Glutamatergic neuron (in vitro differentiated cells): ENCODE measurements around the gene APBA2. TPM values are rescaled to one million over a fixed set of nuclear protein-coding genes. Genes with fewer than 3 reads are reported as not detected.
A peak's percentile ranks its signal among the peaks of the same experiment; 100 is the strongest.

Source experiments
- DNase-seq: peaks from one replicate; pipeline ENCODE4 v3.0.0; 2022
- H3K27ac Mint-ChIP-seq: one replicate; pipeline ENCODE4 v1.8.0; 2020; ENCODE audit warnings: mild to moderate bottlenecking, mixed read lengths, inconsistent platforms; ENCODE audit not compliant: unreplicated experiment
- H3K27me3 Mint-ChIP-seq: one replicate; pipeline ENCODE4 v1.8.0; 2020; ENCODE audit warnings: mild to moderate bottlenecking, moderate library complexity, mixed read lengths, inconsistent platforms; ENCODE audit not compliant: unreplicated experiment
- H3K36me3 Mint-ChIP-seq: one replicate; pipeline ENCODE4 v1.8.0; 2020; ENCODE audit warnings: mild to moderate bottlenecking, mixed read lengths, inconsistent platforms; ENCODE audit not compliant: unreplicated experiment
- H3K4me1 Mint-ChIP-seq: one replicate; pipeline ENCODE4 v1.8.0; 2020; ENCODE audit warnings: mild to moderate bottlenecking, low read depth, mixed read lengths, inconsistent platforms; ENCODE audit not compliant: unreplicated experiment
- H3K4me3 Mint-ChIP-seq: one replicate; pipeline ENCODE4 v1.8.0; 2020; ENCODE audit warnings: mild to moderate bottlenecking, mixed read lengths, inconsistent platforms; ENCODE audit not compliant: unreplicated experiment
- H3K9me3 Mint-ChIP-seq: one replicate; pipeline ENCODE4 v1.8.0; 2020; ENCODE audit warnings: mild to moderate bottlenecking, moderate library complexity, mixed read lengths, inconsistent platforms; ENCODE audit not compliant: unreplicated experiment
- total RNA-seq: library from RNA; stranded (reverse); fragmentation: NEBNext Ultra II Directional; extraction: Animal tissue kit (Norgen Biotek cat#: 25700); gene quantifications from one replicate; pipeline ENCODE4 v1.2.1, GENCODE V29; 2021; ENCODE audit not compliant: unreplicated experiment
- TF ChIP-seq, protein P1 (sequence below): fragments of 200-600 bp; sonication (generic); IDR thresholded peaks from one replicate; pipeline ENCODE4 v1.5.0; 2021; ENCODE audit not compliant: partially characterized antibody, unreplicated experiment

Gene APBA2
- total RNA-seq, 1 donor from 2014 or later = 166 TPM

DNA sequence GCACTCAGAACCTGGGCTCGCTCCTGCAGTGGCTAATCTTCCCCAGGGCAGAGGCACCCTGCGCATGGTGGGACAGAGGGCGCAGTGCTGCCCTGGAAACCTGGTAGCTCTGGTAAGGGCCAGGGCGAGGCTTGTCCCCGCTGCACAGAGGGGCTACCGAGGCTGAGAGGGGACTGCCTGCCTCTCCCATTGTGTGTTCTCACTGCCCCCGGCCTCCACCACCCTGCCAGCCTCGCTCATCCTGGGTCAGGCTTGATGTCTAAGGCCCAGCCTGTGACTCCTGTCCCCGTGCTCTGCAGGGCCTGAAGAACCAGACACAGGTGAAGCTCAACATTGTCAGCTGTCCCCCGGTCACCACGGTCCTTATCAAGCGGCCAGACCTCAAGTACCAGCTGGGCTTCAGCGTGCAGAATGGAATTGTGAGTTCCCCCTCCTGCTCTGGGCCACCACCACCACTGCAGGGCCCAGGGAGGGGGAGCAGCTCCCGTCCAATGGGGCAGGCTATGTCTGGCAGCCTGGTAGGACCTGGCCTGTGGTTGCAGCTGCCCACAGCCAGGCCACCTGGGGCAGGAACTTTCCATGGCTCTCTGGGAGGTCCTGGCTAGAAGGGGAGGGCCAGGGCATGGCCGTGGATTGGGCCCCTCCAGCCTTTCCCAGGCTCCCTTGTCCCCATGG is 222.3 kb downstream of the APBA2 start:
- DNase-seq = no peak
- Mint-ChIP-seq H3K27me3 (peaks cover 15% of the 10 kb centered on the region), H3K9me3 (peaks cover 22% of the 10 kb centered on the region), H3K36me3 (no peaks in the 10 kb centered on the region), H3K4me3 (no peak overlapping the region), H3K4me1 (peaks cover 24% of the 10 kb centered on the region), H3K27ac (no peak overlapping the region)
- TF ChIP-seq, protein P1, sequence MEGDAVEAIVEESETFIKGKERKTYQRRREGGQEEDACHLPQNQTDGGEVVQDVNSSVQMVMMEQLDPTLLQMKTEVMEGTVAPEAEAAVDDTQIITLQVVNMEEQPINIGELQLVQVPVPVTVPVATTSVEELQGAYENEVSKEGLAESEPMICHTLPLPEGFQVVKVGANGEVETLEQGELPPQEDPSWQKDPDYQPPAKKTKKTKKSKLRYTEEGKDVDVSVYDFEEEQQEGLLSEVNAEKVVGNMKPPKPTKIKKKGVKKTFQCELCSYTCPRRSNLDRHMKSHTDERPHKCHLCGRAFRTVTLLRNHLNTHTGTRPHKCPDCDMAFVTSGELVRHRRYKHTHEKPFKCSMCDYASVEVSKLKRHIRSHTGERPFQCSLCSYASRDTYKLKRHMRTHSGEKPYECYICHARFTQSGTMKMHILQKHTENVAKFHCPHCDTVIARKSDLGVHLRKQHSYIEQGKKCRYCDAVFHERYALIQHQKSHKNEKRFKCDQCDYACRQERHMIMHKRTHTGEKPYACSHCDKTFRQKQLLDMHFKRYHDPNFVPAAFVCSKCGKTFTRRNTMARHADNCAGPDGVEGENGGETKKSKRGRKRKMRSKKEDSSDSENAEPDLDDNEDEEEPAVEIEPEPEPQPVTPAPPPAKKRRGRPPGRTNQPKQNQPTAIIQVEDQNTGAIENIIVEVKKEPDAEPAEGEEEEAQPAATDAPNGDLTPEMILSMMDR = no peak

GRCh38 chr15:29109762-29110161 is 224.0 kb downstream of the APBA2 start:
- Mint-ChIP-seq H3K27ac (no peak overlapping the region), H3K9me3 (peaks cover 25% of the 10 kb centered on the region), H3K36me3 (no peaks in the 10 kb centered on the region), H3K4me3 (no peak overlapping the region), H3K4me1 (peaks cover 31% of the 10 kb centered on the region), H3K27me3 (peaks cover 22% of the 10 kb centered on the region)
- no peak for DNase-seq
- TF ChIP-seq, protein P1 = no peak

- Mint-ChIP-seq H3K4me3 (no peak overlapping the region), H3K27ac (no peak overlapping the region), H3K36me3 (no peaks in the 10 kb centered on the region), H3K9me3 (peaks cover 24% of the 10 kb centered on the region), H3K27me3 (peaks cover 22% of the 10 kb centered on the region), H3K4me1 (peaks cover 32% of the 10 kb centered on the region)
- TF ChIP-seq, protein P1 = no peak
- no peak for DNase-seq
Observed at GRCh38 chr15:29110176-29110575, 224.4 kb downstream of the APBA2 start.

DNA sequence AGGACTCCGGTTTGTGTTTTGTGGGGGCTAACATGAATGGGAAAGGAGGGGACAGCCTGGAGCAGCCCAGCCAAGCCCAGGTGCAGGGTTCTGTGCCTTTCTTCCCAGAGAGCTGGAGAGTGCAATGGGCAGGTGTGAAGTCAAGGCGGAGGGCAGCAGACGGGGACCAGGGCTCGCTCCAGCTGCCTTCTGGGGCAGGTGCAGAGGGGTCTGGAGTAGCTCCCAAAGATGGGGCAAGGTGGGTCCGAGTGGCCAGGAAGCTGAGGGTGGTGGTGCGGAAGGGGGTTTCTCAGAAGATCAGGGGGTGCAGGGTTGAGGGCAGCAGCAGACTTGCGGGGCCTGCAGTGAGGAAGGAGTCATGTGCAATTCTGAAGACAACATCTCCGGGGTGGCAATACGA is 225.0 kb downstream of the APBA2 start:
- peaks cover 19% of the 10 kb centered on the region for H3K27me3 Mint-ChIP-seq
- TF ChIP-seq, protein P1 = no peak
- H3K4me1 Mint-ChIP-seq = peaks cover 28% of the 10 kb centered on the region
- peaks cover 21% of the 10 kb centered on the region for H3K9me3 Mint-ChIP-seq
- DNase-seq = no peak
- H3K36me3 Mint-ChIP-seq = no peaks in the 10 kb centered on the region
- H3K27ac Mint-ChIP-seq = peak overlapping the region; percentile 48
- H3K4me3 Mint-ChIP-seq = no peak overlapping the region

- H3K27ac Mint-ChIP-seq = no peak overlapping the region
- peaks cover 26% of the 10 kb centered on the region for H3K4me1 Mint-ChIP-seq
- no peaks in the 10 kb centered on the region for H3K36me3 Mint-ChIP-seq
- H3K4me3 Mint-ChIP-seq = no peak overlapping the region
- no peak for DNase-seq
- H3K9me3 Mint-ChIP-seq = peaks cover 21% of the 10 kb centered on the region
- TF ChIP-seq, protein P1 = no peak
- peaks cover 18% of the 10 kb centered on the region for H3K27me3 Mint-ChIP-seq
Observed at GRCh38 chr15:29111705-29112281, 226.0 kb downstream of the APBA2 start.
